Activated CD4-positive, alpha-beta T cell treated with anti-CD3 and anti-CD28 coated beads, Interleukin-2, amount 10 ng/mL, durations not matched to agents 24 days and 14 days (primary cell): Measurements from ENCODE around the gene CDH4. TPM values are rescaled to one million over a fixed set of nuclear protein-coding genes. Genes with fewer than 3 reads are reported as not detected.

ENCODE experiments used
- DNase-seq: peaks from one replicate; pipeline ENCODE4 v3.0.0; 2022
- H3K27ac Mint-ChIP-seq: one replicate; pipeline ENCODE4 v1.8.0; 2022; ENCODE audit warnings: mild to moderate bottlenecking, mixed read lengths
- H3K27me3 Mint-ChIP-seq: one replicate; pipeline ENCODE4 v1.8.0; 2022; ENCODE audit warnings: mixed read lengths
- H3K36me3 Mint-ChIP-seq: one replicate; pipeline ENCODE4 v1.8.0; 2022; ENCODE audit warnings: low read depth, mild to moderate bottlenecking, mixed read lengths
- H3K4me1 Mint-ChIP-seq: one replicate; pipeline ENCODE4 v1.8.0; 2021; ENCODE audit warnings: mixed read lengths
- H3K4me3 Mint-ChIP-seq: one replicate; pipeline ENCODE4 v1.8.0; 2022; ENCODE audit warnings: mild to moderate bottlenecking, moderate library complexity, mixed read lengths
- H3K9me3 Mint-ChIP-seq: one replicate; pipeline ENCODE4 v1.8.0; 2021; ENCODE audit warnings: mixed read lengths
- intact Hi-C: fragments of 100-400 bp; cut with micrococcal nuclease; formaldehyde crosslinking; loops from one replicate; pipeline ENCODE4 v1.15.1; 2023
- total RNA-seq: library from RNA; stranded (reverse); gene quantifications from 2 replicates; pipeline ENCODE4 v1.2.3, GENCODE V29; 2022

CDH4 gene
- total RNA-seq, 1 donor from 2014 or later: not detected

DNA sequence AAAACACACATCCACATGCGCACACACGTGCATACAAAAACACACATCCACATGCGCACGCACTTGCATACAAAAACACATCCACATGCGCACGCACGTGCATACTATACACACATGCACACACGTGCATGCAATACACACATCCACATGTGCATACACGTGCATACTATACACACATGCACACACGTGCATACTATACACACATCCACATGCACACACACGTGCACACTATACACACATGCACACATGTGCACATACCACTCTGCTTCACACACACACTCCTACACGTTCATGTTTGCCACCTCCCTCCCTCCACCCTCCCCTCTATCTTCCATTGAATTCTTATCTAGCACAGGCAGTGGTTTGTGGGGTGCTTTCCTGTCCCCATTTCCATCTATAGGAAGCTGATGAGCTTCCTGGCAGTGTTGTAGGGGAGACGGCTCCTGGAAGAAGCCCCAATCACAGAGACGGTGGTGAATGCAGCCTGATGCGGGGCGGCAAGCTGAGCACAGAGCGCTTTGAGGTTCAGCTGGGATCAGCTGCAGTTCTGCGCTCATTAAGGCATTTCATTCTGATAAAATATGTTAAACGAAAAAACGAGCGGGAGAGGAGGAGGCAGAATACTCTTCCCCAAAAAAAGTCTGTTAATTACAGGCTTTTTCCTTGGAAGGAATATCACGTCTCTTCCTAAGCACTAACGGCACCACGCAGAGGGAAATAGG is 525.9 kb downstream of the CDH4 start:
- intact Hi-C loops: no loop called here
- H3K27me3 Mint-ChIP-seq: no peaks in the 10 kb centered on the region
- H3K27ac Mint-ChIP-seq: no peak overlapping the region
- H3K4me3 Mint-ChIP-seq: no peak overlapping the region
- H3K9me3 Mint-ChIP-seq: no peaks in the 10 kb centered on the region
- DNase-seq: no peak
- no peaks in the 10 kb centered on the region for H3K36me3 Mint-ChIP-seq
- no peaks in the 10 kb centered on the region for H3K4me1 Mint-ChIP-seq

DNA sequence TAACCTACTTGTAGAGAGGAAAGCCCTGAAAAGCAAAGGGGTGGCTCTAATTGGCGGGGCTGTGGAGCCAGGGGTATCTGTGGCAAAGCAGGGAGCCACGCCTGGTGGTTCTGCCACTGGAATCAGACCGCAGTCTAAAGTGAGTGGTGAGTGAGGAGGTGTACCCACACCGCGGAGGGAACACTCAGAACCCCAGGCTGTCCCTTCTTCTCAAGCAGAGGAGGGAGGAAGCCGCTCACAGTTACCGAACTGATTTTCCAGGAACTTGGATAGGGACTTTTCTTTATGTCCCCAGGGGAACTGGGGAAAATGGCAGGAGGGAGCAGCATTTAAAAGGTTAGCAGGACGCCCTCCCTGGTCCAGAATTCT is 526.4 kb downstream of the CDH4 start:
- no peak for DNase-seq
- H3K27ac Mint-ChIP-seq: no peak overlapping the region

DNA sequence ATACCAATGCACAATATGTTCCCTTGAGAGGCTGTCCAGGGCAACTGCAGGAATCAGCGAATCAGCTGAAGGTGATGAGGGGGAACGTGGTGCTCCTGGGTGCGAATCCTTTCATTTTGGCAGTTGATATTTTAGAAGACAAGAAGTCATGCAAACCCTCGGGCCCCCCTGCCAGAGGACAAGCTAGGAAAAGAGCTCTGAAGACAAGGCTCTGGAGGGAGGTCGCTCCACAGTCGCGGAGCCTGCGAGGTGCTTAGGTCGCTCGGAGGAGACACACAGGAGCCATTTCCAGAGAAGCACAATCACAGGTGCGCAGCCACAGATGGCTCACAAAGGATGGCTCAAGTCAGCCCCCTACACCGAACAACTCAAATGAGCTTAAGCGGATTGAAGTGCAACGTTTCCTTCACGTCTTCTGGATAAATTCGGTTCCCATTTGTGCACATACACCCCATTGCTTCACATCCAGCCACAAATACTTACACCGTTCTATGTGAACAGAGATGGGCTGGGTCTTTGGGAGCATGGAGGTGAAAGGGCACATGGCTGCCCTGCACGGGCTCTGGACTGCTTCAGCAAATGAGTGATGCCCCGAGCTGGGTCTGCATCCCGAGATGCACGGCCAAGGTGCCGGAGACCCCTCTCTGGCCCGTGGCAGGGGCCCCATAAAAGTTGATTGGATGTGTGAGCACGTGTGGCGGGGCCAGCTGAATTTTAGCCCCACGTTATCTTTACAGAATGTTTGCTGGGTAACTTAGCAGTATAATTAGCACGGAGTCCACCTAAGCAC is 527.3 kb downstream of the CDH4 start:
- H3K4me1 Mint-ChIP-seq: no peaks in the 10 kb centered on the region
- H3K4me3 Mint-ChIP-seq: no peak overlapping the region
- no peak overlapping the region for H3K27ac Mint-ChIP-seq
- DNase-seq: no peak
- no peaks in the 10 kb centered on the region for H3K27me3 Mint-ChIP-seq
- intact Hi-C loops: no loop called here
- H3K36me3 Mint-ChIP-seq: no peaks in the 10 kb centered on the region
- no peaks in the 10 kb centered on the region for H3K9me3 Mint-ChIP-seq

More for the DNA sequence above, 526.4 kb downstream of the CDH4 start:
- Mint-ChIP-seq H3K4me3 (no peak overlapping the region), H3K27me3 (no peaks in the 10 kb centered on the region), H3K9me3 (no peaks in the 10 kb centered on the region), H3K4me1 (no peaks in the 10 kb centered on the region), H3K36me3 (no peaks in the 10 kb centered on the region)
- intact Hi-C loops: no loop called here

DNA sequence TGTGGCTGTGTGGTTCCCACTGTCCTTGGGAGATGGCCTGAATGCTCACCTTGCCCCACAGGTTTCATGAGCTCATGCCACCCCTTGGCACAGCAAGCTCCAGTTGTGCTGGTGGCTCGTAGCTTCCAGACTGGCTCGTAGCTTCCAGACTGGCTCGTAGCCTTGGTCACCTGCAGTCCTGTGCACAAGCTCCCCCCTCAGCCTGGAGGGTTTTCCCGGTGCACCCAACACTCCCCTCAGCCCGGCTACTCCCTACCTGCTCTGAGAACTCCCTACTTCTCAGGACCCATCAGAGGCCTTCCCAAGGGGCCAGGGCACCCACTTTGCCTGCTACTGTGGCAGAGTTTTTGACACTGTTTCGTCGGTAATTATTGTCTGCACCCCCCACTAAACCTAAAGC is 528.0 kb downstream of the CDH4 start:
- intact Hi-C loops: no loop called here
- no peak for DNase-seq
- no peak overlapping the region for H3K4me3 Mint-ChIP-seq

DNA sequence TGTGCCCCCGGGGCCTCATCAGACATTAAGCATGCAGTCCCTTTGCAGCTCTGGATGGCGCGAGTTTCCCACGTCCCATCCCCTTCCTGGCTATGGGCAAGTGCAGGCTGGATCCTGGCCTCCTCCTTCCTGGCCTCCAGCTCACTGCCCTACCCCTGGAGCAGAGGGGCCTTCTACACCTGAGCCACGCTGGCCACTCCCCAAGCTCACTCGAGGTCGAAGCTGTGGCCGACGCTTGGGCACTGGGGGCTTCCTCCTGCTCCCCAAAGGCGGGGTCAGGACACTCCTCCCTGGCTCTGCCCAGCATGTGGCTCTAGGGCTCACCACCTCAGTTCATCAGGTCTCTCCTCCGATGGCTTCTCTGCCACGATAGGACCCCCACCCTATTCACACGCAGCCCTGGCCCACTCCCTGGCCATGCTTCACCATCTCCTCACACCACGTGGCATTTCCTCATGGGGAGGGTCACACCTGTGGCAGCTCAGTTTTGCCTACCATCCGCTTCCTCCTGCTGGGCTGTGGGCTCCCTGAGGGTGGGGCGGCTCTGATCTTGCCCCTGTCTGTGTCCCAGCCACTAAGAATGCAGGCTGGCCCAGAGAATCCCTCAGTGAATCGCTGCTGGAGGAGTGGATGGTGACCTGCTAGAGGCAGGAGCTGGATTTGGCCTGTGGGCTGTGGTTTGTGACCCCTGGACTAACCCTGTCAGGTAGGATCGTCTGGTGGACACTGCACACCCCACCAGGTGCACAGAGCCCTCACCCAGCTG is 532.9 kb downstream of the CDH4 start:
- Mint-ChIP-seq H3K36me3 (no peaks in the 10 kb centered on the region), H3K9me3 (no peaks in the 10 kb centered on the region), H3K27me3 (no peaks in the 10 kb centered on the region), H3K4me3 (no peak overlapping the region), H3K27ac (no peak overlapping the region), H3K4me1 (no peaks in the 10 kb centered on the region)
- intact Hi-C loops: no loop called here
- DNase-seq: no peak

More for the DNA sequence above, 528.0 kb downstream of the CDH4 start:
- no peaks in the 10 kb centered on the region for H3K4me1 Mint-ChIP-seq
- H3K9me3 Mint-ChIP-seq: no peaks in the 10 kb centered on the region
- no peaks in the 10 kb centered on the region for H3K36me3 Mint-ChIP-seq
- H3K27me3 Mint-ChIP-seq: no peaks in the 10 kb centered on the region
- no peak overlapping the region for H3K27ac Mint-ChIP-seq

DNA sequence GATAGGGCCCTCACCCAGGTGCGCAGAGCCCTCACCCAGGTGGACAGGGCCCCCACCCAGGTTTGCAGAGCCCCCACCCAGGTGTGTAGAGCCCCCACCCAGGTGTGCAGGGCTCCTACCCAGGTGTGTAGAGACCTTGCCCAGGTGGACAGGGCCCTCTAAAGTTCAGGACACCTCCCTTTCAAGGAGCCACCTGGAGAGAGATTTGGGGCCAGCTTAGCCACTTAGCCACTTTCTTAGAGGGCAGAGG is 533.4 kb downstream of the CDH4 start:
- Mint-ChIP-seq H3K27ac (no peak overlapping the region), H3K9me3 (peaks cover 2% of the 10 kb centered on the region), H3K36me3 (no peaks in the 10 kb centered on the region), H3K27me3 (no peaks in the 10 kb centered on the region), H3K4me3 (no peak overlapping the region), H3K4me1 (no peaks in the 10 kb centered on the region)
- DNase-seq: no peak
- intact Hi-C loops: no loop called here

DNA sequence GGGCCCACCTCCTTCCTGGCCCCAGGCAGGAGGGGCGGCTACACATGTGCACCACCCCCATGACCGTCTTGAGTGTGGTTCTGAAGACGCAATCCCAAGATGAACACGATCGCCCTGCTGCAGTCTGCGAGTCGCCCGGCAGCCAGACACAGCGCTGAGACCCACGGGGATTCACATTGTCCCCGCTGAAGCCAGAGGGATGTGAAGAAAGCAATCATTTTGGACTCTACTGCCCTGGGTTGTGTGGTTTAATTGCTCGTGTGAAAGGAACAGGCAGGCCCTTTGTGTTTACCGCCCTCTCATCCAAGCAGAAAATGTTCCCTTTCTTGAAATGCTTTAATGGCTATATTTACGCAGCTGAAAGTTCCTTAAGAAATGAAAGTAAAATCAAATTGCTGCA is 534.2 kb downstream of the CDH4 start:
- H3K4me1 Mint-ChIP-seq: no peaks in the 10 kb centered on the region
- H3K9me3 Mint-ChIP-seq: peaks cover 8% of the 10 kb centered on the region
- H3K4me3 Mint-ChIP-seq: no peak overlapping the region
- H3K27ac Mint-ChIP-seq: no peak overlapping the region
- no peaks in the 10 kb centered on the region for H3K27me3 Mint-ChIP-seq
- intact Hi-C loops: no loop called here
- H3K36me3 Mint-ChIP-seq: no peaks in the 10 kb centered on the region
- no peak for DNase-seq

DNA sequence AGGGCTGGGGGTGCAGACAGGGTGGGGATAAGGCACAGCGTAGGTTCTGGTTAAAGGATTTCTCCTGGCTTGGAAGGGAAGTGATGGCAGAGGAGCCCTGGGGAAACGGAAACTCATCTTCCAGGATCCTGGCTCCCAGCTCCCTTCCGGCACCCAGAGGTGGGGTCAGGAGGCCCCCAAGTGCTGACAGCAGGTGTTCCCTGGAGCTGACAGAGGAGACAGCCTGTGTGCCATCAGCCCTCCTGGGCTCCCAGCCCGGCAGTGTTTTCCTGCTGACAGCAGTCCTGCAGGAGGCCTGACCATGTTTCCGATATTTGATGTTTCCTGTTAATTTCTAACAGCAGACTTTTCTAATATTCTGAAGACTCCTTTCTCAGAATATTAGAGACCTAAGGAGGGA is 536.3 kb downstream of the CDH4 start:
- H3K27ac Mint-ChIP-seq: no peak overlapping the region
- H3K4me1 Mint-ChIP-seq: no peaks in the 10 kb centered on the region
- no peaks in the 10 kb centered on the region for H3K36me3 Mint-ChIP-seq
- H3K27me3 Mint-ChIP-seq: no peaks in the 10 kb centered on the region
- no peak overlapping the region for H3K4me3 Mint-ChIP-seq
- intact Hi-C loops: no loop called here
- H3K9me3 Mint-ChIP-seq: peaks cover 11% of the 10 kb centered on the region
- no peak for DNase-seq

DNA sequence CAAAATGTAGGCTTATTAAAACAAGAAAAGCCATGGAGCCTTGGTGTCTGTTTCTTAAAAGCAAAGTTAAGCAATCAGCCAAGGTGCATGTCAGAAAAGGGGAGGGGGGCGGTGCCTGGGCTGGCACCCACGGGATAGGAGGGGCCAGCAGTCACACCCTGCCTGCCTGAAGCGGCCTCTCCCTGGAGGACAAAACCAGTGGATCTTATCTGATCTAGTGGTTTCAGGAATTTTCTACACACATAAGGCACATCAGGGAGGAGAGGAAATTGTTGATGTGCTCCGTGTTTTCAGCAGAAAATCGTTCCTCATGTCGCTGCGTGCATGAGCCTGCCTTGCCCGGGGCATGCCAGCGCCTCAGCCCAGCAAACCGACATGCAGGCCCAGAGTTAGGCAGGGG is 537.3 kb downstream of the CDH4 start:
- no peaks in the 10 kb centered on the region for H3K27me3 Mint-ChIP-seq
- intact Hi-C loops: no loop called here
- H3K9me3 Mint-ChIP-seq: peaks cover 11% of the 10 kb centered on the region
- no peak overlapping the region for H3K27ac Mint-ChIP-seq
- no peak for DNase-seq
- H3K36me3 Mint-ChIP-seq: no peaks in the 10 kb centered on the region
- H3K4me3 Mint-ChIP-seq: no peak overlapping the region
- H3K4me1 Mint-ChIP-seq: no peaks in the 10 kb centered on the region

DNA sequence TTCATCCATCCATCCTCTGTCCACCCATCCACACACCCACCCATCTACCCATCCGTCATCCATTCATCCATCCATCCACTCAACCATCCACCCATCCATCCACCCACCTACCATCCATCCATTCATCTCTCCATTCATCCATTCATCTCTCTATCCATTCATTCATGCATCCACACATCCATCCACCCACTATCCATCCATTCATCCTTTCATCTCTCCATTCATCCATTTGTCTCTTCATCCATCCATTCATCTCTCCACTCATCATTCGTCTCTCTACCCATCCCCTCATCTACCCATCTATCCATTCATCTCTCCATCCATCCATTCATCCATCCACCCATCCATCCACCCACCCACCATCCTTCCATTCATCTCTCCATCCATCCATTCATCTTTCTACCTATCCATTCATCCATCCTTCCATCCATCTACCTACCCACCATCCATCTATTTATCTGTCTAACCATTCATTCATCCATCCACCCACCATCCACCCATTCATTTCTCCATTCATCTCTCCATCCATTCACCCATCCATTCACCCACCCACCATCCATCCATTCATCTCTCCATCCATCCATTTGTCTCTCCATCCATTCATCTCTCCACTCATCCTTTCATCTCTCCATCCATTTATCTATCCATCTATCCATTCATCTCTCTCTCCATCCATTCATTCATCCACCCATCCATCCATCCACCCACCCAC is 538.2 kb downstream of the CDH4 start:
- Mint-ChIP-seq H3K27ac (no peak overlapping the region), H3K9me3 (peaks cover 11% of the 10 kb centered on the region), H3K4me1 (no peaks in the 10 kb centered on the region), H3K27me3 (no peaks in the 10 kb centered on the region), H3K36me3 (no peaks in the 10 kb centered on the region), H3K4me3 (no peak overlapping the region)
- intact Hi-C loops: no loop called here
- DNase-seq: no peak

DNA sequence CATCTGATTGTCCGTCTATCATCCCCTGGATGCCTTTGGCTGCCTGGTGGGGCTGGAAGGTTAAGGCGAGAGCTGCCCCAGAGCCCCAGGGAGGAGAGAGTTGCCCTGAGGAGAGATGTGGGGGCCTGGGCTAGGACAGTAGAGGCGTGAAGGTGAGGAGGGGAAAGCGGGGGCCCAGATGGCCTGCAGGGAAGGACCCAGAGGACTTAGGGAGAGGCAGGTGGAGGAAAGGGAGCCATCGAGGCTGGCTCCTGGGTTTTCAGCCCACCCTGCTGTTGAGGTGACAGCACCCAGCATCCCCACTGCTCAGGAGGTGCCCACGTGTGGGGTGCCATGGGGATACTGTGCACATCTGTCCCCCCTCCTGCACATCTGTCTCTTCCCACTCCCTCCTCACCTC is 539.9 kb downstream of the CDH4 start:
- no peak overlapping the region for H3K4me3 Mint-ChIP-seq
- H3K9me3 Mint-ChIP-seq: peaks cover 11% of the 10 kb centered on the region
- no peaks in the 10 kb centered on the region for H3K27me3 Mint-ChIP-seq

DNA sequence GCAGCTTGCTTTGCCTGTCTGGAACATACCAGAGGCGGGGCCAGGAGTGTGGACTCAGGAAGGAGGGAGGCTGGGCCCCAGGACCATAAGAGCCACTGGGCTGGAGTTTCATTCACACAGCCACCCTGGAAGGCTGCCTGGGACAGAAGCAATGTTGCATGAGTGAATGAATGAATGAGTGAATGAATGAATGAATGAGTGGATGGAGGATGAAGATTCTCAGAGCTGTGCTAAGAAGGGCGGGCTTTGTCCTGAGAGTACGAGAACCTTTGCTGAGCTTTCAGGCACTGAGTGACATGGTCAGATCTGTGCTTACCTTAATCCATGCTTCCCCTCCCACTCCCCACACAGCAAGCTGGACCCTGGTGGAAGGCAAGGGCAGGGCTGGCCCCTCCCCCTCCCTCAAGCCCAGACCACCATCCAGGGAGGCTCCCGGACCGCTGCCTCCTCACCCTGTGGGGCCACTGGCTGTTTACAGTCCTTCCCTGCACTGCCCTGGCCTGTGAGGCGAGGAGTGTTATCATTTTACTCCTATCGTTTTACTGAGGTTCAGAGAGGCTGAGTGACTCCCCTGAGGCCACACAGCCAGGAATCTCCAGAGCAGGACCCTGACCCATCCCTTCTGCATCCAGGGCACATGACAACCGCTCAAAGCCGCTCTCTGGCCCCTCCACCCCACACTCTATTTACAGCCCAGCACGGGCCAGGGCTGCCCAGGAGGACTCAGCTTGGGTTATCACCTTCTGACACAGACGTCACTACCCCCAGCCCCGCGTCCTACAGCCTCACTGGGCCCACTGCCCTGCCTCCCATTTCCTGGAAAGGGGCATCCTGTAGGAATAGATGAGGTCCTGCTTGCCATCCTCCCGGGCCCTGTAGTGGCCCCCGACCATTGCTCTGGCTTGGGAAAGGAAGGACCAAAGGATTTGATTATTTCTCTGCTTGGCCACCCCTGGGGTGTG is 543.9 kb downstream of the CDH4 start:
- intact Hi-C loops: no loop called here
- Mint-ChIP-seq H3K27me3 (no peaks in the 10 kb centered on the region), H3K9me3 (peaks cover 5% of the 10 kb centered on the region), H3K4me1 (no peaks in the 10 kb centered on the region), H3K27ac (no peak overlapping the region), H3K36me3 (no peaks in the 10 kb centered on the region), H3K4me3 (no peak overlapping the region)
- DNase-seq: no peak

More for the DNA sequence above, 539.9 kb downstream of the CDH4 start:
- DNase-seq: no peak
- Mint-ChIP-seq H3K36me3 (no peaks in the 10 kb centered on the region), H3K27ac (no peak overlapping the region), H3K4me1 (no peaks in the 10 kb centered on the region)
- intact Hi-C loops: no loop called here

DNA sequence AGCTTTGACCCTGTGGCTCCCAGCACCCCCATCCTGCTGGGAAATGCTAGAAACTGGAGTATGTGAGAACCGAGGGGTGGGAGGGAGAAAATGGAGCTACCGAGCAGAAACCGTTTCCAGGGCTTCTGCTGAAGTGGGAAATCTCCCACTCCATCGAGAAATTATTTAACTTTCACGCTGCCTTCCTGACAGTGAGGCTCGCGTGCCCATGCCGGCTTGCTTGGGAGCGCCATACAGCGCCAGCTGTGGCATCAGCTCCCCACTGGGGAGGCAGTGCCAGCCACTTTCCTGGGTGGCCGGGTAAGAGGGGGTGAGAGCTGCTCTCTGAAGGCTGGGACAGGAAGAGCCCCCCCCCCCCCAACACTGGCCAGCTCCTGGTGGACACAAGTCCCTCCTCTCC is 544.7 kb downstream of the CDH4 start:
- no peak overlapping the region for H3K4me3 Mint-ChIP-seq
- H3K36me3 Mint-ChIP-seq: no peaks in the 10 kb centered on the region
- intact Hi-C loops: no loop called here
- H3K27me3 Mint-ChIP-seq: no peaks in the 10 kb centered on the region
- H3K9me3 Mint-ChIP-seq: no peaks in the 10 kb centered on the region
- no peak for DNase-seq
- no peaks in the 10 kb centered on the region for H3K4me1 Mint-ChIP-seq
- H3K27ac Mint-ChIP-seq: no peak overlapping the region
